HG02938 (cell line): ENCODE results near the gene FSTL3.

Source experiments
- ATAC-seq: cut with Tn5 transposase; IDR thresholded peaks from one replicate; pipeline ENCODE4 v1.9.1; 2021; ENCODE audit warnings: mild to moderate bottlenecking, moderate library complexity; ENCODE audit not compliant: unreplicated experiment

The FSTL3 gene

DNA sequence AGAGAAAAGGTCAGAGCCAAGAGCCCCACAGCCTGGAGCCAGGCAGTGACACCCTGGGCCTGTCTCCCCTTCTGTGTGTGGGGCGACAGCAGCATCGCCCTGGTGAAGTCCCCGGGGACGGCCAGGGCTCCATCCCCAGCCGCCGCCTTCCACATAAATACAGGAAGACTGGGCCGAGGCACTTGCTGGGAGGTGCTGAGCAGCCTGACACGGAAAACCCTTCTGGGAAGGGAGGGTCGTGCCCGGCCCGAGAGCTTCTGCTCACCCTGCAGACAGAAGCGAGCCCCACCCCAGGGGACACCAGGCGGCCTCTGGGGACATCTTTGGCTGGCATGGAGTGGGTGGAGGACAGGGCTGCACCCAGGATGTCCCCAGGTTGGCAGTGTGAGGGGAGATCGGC, 31.4 kb upstream of the FSTL3 start:
- ATAC-seq, result no peak

DNA sequence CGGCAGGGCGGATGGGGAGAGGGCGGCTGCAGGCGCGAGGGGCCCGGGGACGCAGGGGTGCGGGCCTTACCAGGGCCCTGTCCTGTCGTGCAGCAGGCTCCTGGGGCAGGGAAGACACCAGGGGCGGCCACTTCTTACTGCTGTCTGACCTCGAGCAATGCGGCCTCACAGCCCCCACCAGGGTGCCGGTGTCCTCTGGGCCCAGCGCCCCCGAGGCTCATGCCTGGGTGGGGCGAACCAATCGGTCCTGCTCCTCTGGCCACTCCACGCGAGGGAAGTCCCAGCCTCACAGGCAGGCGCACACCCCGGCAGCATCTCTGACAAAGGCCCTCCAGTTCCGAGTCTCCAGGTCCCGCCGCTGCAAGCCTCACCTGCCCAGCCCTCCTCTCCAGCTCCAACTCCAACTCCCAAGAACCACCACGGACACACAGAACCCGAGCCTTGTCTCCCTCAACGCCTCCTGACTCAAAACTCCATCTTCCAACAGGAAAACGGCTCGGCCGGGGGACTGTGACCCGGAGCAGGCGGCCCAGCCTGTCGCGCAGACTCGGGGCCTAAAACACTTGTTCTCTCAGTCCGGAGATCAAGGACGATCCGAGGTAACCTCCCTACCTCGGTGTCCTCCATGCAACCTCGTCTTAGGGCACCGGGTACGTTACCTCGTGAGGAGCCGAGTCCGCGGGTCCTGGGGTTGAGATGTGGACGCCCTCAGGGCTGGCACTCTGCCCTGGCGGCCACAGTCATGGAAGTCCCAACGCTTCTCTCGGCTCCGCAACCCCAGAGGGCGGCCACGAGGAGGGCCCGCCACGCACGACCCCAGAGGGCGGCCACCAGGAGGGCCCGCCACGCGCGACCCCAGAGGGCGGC, 30.0 kb upstream of the FSTL3 start:
- no peak for ATAC-seq

GRCh38 chr19:646779-647565, 29.2 kb upstream of the FSTL3 start:
- ATAC-seq, result no peak

GRCh38 chr19:647566-648284, 28.5 kb upstream of the FSTL3 start:
- no peak for ATAC-seq

DNA sequence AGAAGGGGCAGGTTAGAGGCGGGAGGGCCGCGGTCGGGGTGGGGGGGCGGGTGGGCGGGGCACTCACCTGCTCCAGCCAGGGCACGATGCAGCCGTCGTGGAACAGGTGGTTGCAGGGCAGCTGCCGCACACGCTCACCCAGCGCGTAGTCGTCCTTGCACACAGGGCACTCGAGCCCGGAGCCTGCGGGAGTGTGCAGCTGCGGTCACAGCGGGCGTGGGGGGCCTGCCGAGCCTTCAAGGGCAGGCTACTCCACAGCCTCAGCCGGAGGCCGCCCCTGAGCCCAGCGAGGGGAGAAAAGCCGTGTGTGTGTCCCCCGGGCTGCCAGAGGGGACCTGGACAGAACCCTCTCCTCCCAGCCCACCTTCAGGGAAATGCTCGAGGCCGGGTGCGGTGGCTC, 27.9 kb upstream of the FSTL3 start:
- ATAC-seq, result no peak

- no peak for ATAC-seq
These were observed 27.0 kb upstream of the FSTL3 start for GRCh38 chr19:648904-649801.

DNA sequence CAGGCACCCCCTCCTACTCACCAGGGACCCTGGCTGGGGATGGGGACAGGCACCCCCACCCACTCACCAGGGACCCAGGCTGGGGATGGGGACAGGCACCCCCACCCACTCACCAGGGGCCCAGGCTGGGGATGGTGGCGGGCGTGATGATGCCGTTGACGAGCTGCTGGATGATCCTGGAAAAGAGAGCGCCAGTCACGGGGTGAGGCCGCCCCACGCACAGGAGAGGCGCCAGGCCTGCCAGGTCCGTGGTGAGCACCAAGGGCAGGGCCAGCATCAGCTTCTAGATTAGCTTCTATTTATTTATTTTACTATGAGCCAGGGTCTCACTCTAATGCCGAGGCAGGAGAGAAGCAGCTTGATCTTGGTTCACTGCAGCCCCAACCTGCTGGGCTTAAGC, 26.1 kb upstream of the FSTL3 start:
- no peak for ATAC-seq

DNA sequence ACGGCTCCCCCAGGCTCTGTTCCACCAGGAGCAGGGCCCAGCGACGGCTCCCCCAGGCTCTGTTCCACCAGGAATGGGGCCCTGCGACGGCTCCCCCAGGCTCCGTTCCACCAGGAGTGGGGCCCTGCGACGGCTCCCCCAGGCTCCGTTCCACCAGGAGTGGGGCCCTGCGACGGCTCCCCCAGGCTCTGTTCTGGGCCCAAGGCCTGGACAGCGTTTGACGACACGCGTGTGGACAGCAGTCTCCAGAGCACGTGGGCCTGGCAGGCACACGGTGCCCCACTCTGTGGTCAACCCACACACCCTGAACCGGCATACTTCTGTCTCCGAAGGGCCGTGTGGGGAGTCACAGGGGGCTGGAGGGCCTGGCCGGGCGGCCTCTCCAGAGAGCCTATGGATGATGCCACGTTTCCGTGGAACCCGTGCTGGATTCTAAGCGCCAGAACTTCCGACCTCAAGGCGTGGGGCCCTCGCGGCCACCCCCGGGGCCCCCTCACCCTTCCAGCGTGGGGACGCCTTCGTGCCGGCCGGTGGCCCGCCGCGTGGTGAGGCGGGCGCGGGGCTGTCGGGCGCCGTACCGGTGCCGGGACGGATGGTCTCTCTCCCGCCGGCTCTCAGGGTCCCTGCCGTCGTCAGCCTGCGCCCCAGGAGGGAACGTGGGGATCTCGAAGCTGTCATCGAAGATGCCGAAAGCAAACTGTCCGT, 24.9 kb upstream of the FSTL3 start:
- no peak for ATAC-seq

GRCh38 chr19:651991-652390, 24.2 kb upstream of the FSTL3 start:
- no peak for ATAC-seq

GRCh38 chr19:652467-653389, 23.5 kb upstream of the FSTL3 start:
- no peak for ATAC-seq

DNA sequence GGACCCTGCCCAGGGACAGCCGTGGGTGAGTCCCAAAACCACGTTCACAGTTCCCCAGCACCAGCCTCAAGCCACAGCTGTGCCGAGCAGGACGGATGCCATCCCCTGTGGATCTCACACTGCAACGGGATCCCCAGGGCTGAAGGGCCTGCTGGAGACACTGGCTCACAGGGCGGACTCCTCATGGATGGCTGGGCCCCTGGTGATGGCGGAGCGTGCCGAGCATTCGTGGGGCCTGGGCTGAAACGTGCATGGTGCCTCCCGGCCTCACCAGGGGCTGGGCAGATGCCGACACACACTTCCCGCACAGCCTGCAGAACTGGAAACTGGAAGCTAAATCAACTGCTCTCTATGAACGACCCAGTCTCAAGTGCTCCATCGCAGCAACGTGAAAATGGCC, 22.8 kb upstream of the FSTL3 start:
- no peak for ATAC-seq

DNA sequence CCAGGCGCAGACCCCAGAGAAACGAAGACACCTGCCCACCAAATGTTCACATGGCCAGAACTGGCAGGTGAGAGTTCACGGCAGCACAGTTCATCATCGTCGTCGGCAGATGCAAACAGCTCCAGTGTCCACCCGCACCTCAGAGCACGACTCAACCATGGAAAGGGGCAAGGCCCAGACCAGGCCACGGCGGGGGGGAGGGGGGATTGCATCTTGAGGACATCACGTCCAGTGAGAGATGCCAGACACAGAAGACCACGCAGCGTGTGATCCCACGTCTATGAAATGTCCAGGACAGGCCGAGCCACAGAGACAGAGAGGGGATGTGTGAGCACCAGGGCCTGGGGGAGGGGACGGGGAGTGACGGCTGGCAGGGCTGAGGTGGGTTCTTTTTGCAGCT, 20.5 kb upstream of the FSTL3 start:
- ATAC-seq, result no peak

GRCh38 chr19:656751-657559, 19.2 kb upstream of the FSTL3 start:
- ATAC-seq, result no peak

DNA sequence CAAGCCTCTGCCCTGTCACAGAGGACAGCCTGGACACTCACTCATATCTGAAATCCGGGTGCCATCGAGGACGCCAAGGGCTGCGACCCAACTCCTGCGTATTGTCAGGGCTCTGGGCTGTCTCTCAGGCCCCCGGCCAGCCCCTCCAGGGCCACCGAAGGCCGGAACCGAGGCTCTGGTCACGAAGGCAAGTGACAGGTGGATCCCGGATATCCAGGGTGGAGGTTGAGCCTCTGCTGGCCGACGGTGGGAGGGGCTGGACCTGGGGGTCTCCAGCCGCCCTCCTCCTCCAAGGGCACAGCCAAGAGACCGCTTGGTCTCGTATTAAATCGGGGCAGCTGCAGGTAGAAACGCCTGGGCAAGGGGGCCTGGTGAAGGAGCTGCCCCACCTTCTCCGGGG, 18.6 kb upstream of the FSTL3 start:
- ATAC-seq, result no peak

- no peak for ATAC-seq
These were observed 17.9 kb upstream of the FSTL3 start for GRCh38 chr19:658059-658839.

- no peak for ATAC-seq
These were observed 17.0 kb upstream of the FSTL3 start for GRCh38 chr19:658916-659839.
